Stimulated activated naive CD4-positive, alpha-beta T cell (primary cell): Measurements from ENCODE around the gene ITPKB.

Experiments used
- DNase-seq, 6 experiments: peaks; one replicate each; lab custom pipeline; 2025; lab: John Stamatoyannopoulos, UW

The ITPKB gene

DNA sequence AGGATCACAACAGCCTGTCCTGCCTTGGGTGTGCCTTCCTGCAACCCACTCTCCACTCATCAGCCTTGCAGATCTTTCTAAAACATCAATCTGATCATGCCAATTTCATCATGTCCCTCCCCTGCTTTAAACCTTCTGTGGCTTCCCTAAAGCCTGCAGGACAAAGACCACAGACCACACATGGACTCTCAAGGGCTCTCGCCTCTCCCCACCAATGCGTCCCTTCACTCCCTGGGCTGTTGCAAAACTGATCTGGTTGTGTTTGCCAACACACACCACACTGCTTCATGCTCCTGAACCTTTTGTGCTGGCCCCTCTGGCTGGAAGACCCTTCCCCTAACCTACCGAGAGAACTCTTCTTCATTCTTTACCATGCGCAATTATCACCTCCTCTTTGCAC is 72.4 kb downstream of the ITPKB start:
- no peak for DNase-seq

DNA sequence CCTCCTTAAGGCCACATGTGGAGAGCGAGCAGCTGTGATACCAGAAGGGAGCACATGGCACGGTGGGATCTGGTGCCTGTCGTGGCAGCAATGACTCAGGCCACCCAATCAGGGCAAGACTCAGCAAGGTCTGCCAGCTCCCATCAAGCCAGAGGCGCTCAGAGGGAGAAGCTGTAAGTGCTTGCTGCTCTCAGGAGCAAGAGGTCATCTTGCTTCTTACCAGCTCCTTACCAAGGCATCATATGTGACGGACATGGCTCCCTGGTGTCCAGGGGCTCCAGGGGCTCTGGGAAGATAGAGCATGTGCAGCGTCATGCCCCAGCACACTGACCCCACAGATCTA is 72.9 kb downstream of the ITPKB start:
- no peak for DNase-seq

DNA sequence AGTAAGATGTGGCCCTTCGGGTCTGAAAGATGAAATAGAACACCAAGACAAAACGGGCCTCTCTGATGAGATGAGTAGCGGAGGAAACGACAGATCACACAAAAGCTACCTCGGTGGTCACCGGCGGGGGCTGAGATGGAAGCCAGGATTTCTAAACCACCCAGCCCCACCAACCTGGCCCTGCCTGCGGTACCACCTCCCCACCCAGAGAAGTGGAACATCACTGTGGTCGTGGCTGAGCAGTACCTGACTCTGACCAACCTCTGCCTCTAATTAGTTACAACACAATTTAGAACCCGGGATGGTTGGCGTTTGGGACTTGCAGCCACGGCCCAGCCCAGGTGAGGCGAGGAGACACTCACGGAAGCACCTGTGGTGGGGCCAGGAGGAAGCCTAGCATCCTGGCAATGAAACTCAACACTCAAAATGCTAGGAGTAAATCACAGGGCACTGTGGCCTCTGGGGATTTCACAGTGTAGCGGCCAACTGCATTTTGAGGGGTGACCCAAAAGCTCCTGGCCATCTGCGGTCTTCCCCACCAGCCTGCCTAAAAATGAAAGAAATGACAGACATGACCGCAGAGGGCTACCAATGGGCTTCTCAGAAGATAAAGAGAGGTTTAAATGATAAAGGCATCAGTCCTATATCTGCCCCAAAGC is 73.4 kb downstream of the ITPKB start:
- DNase-seq = no peak

DNA sequence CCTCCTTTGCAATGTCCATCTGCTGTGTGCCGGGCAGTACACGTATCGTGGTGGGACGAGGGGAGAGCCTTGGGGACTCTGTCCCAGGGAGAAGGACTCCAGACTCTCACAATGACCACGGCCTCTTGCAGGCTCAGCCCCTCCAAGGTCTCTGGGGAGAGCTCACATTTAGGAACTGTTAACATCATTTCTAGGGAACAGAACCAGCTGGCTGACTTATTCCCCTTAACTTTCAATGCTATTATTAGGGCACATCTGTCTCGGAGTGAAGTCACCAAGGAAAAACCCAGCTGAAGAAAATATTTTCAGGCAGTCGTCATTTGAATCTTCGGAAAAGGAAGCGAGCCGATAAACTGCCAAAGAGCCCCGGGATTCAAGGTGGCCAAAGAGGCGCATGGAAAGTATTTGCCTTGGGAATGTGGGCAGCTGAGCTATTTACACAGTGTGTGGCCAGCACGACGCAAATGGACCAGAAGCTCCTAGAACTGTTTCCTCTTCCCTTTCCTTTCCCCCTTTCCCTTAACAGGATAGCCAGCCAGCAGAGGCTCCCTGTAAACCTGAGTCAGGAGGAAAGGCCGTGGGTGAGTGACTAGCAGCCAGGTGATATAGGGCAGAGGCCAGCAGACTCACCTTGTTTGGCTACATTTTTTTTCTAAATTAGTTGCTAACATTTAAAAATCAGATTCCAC is 74.5 kb downstream of the ITPKB start:
- DNase-seq = no peak

DNA sequence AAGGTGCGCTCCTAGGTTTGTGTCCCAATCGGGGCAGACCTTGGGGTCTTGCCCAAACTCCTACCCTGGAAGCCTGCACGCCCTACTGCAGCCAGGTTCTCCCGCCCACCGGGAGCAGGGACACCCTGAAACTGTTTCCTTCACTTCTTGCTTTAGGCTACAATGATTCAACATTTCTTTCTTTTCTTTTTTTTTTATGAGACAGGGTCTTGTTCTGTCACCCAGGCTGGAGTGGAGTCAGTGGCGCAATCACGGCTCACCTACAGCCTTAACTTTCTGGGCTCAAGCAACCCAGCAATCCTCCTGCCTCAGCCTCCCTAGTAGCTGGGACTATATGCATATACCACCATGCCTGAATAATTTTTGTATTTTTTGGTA is 75.8 kb downstream of the ITPKB start:
- DNase-seq = no peak

DNA sequence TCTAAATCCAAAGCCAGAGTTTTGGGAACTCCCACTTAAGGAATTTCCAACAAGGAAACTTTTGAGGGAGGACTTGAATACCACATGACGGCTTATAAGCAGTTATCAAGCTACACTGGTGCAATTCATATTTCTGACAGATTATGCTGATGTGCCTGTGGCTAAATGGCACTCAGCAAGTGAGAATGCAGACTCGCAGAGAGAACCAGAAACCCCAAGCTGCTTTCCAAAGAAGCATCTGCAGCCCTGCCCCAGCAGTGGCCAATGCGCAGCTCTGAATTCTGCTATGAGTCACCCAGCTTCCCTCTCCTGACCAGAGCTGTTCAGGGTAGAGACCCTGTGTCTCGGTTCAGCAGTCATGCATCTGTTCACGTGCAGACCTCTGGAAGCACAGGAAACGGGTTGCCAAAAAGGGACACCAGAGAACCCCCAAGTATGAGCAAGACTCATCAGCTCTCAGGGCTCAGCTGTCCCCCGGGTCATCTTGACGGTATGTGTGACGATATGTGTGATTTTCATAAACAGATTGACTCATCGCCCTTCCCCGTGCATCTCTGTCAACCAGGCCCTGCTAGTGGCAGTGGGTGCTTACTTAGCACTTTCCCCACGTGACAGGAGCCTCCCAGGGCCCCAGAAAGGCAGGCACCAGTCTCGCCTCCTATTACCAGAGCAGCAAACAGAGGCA is 76.3 kb downstream of the ITPKB start:
- DNase-seq = peak; percentile 57 to 81 (median 70)

DNA sequence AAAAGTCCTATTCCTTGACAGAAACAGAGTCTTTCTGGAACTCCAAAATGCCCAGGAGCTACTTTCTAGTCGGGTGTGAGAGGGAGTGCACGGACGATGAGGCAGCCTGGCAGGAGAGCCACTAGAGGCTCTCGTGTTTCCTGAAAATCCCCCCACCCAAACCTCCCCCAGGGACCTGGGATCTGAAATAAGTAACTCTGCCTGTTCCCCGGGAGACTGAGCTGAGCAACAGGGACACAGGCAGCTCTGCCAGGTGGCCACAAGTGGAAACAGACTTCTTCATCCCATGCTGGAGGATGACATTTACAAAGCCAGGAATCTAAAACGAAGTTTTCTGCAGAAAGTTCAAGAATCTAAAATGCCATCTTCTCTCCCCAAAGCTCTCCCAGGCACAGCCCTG is 77.1 kb downstream of the ITPKB start:
- no peak for DNase-seq

DNA sequence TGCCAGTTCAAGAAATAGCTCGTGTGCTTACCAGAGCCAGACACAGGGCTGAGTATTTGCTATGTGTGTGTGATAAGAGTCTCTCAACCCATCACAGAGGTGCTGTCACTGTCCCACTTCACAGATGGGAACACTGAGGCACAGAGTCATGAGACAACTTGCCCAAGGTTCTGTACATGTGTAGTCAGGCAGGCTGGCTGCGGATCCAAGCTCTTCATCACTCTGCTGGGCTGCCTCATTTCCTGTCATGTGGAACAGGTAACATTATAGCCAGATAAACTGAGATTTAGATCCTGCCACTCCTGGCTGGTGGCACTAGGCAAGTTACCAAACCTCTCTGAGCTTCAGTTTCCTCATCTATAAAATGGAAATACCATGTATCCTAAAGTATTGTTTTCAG is 77.8 kb downstream of the ITPKB start:
- peak in 2 of 6 experiments; percentile 17 to 18 for DNase-seq

DNA sequence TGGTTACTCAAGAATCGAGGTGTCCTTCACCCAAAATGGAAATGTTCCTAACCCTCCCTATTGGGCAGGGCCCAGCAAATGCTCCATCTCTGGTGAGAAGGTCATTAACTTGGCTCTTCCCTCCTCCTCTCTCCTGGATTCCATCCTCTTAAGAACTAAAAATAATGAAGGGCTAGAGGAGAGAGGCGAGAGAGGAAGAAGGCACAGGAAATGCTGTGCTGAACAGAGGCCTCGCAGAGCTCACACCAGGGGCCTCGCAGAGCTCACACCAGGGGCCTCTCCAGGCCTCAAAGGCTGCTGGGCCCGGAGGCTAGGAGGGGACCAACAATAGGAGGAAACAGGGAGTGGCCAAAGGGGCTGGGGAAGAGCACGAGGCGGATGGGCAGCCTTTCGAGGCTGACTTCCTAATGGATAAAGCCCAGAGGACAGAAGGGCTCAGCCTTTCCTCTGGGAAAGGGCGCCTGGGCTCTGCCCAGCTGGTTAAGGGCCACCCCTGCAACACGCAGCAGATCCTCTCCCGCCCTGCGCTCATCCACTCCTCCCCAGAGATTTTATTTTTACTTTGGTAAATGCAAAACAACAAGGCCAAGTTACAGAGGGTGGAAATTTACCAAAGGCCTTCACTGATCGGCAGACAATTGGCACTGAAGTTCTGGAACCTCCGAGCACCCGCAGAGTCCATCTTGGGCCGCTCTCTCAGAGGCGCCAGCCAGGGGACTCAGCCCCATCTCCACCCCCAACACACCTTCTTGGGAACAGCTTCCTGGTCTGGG is 78.5 kb downstream of the ITPKB start:
- no peak for DNase-seq

DNA sequence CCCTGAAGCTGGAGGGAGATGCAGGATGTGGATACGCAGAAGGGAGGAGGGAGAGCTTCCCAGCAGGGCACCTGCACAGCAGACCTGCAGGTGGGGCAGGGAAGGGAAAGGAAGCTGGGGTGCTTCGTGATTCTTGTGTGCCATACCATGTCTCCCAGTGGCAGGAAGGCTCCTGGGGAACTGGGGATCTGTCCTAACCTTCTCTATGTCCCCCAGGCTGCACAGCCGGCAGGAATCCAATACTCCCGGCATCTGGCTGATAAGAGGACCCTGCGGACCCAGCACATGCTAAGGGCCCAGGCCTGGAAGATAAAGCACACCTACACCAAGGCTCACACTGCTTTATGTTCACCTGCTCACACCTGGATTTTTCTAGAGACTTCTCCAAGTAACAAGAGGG is 79.4 kb downstream of the ITPKB start:
- DNase-seq = no peak

DNA sequence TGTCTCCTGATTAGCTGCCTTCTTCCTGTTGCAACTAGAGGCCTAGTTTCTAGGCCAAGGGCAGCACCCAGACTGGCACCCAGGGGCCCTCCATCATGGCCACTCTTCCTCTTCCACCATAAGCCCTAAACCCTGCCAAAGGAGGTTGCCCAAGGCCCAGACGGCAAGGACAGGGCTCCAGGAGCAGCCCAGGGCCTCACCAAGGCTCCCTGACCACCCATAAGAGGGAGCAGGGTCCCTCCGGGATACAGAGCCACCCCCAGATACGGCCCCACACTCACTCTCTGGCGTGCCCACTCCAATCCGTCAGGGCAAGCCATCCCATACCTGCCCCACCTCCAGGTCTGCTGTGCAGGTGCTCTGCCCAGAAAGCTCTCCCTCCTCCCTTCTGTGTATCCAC is 79.9 kb downstream of the ITPKB start:
- DNase-seq = no peak

DNA sequence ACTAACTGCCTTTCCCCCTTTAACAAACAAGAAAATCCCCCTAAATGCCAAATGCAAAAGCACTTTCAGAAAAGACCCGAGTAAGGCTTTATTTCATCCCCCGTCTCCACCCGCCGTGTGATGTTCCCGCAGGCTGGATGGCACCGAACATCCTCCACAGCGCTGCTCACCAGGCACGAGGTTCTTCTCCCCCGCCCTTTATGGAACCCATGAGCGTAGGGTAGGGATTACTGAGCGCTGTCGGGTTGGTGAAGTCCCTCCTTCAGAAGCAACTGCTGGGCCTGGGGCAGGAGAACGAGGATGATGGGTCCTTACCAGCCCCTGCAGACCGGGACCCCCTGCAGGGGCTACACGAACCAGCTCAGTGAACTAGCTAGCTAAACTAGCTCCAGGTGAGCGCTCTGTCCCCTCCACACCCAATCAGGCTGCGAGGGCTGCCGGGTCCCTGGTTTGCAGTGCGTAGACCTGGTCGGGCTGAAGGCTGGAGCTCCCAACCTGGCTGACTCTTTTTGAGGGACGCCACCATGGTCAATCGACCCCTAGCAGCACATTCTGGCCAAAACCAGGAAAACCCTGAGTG is 80.4 kb downstream of the ITPKB start:
- DNase-seq = no peak

DNA sequence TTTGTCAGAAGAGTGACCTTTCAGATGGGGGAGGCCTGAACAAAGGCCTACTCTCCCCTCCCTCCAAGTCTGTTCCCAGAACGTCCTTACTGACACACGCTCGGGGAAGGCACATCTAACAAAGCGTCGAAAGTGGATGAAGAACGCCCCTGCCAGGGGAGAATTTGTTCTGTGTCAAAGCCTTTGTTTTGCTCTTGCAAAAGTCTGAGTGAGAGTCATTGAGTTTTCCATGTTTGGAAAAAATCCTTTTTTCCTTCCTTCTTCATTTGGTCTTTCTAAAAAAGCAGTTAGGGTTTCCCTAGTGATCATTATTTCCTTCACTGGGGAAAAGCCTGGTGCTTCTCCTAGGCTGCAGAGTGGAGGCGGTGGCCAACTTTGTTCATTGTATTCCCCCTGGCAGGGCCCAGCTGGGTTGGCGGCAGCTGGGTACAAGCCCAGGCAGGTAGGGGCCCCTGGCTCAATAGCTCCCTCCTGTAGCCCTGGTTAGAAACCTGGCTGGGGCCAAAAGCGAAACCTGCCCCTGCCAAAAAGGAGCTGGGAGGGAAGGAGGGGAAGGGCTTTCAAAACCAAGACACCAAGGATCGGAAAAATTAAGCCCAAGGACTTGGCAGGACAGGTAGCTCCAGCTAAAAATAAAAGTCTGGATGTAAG is 81.1 kb downstream of the ITPKB start:
- no peak for DNase-seq

DNA sequence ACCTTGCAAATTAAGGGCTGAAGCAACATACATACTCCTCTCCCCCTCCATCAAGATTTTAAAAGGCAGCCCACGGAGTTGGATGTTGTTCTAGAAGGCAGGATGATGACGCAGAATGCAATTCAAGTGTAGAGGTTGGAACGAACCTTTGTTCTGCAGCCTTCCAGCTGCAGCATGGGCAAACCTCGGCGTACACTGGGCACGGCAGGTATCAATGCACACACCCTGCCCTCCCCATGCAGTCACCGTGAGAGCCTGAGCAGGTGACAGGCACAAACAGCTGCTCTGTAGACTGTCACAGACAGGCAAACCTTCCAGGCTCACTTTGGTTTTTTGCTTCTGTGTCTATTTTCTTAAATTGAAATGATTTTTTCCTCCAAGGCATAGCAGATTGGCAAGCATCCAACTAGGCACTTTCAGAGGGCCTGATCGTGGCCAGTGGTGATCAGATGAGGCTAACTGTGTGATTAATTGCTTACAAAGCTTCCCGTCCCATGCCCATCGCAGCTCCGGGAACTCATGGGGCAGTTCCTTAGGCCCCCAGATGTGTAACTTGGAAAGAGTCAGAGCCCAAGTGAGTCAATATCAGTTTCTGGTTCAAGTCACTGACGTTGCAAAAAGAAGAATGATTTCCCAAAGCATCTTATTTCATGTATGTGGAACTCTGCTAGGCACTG is 82.3 kb downstream of the ITPKB start:
- DNase-seq = peak; percentile 56 to 86 (median 76)

DNA sequence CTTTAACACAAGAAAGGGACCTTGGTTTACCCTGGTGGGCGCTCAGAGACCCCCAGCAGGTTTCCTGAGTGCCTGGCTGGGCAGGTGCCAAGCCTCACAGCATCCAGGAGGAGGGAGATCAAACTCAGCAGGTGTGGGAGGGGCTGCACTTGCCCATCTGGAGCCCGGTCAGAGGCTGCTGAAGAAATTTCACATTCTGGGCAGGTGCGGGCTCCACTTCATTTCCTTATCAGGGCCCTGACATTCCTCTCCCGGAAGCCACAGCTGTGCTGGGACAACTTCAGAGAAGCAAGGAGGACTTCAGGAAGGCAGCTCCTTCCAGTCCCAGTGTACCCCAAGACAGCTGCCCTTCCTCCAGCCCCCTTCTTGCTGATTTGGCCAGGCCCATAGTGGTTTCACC is 82.9 kb downstream of the ITPKB start:
- no peak for DNase-seq

DNA sequence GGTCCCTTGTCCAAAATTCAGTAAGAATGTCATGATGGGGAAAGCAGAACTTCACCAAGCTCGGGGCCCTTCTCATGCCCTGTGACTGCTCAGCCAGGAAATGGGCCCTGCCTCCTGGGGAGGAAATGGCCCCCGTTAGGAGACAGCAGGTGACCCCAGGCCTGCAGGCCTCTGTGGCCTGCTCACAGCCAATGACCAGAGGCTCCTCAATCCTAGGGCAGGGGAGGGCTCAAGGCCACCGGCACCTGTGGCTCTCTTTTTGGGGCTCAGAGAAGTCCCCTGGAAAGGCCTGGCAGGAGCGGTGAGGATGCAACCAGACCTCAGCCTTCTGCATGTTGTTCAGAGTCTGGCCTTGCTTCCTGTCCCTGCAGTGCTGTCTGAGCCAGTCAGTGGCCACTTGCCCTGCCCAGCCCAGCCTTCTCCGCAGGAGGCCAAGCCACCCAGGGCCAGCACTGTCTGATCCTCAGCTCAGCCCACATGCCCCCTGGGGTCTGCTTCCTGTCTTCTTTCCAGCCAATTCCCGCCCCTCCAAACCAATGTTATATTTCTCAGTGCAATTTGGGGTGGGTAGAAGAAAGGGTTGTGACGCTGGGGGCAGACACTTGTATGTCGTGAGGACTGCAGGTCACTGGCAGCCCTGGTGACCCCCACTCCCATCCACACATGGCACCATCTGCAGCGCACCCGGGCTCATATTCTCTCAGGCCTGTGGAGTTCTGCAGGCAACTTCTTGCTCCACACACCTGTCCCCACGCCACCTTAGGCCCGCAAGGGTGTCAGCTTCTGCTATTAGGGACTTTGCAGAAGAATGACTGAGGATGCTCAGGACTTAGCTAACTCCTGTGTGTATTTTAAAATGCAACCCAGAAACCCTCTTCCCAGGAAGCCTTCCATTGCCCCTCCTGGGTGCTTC is 83.6 kb downstream of the ITPKB start:
- no peak for DNase-seq

DNA sequence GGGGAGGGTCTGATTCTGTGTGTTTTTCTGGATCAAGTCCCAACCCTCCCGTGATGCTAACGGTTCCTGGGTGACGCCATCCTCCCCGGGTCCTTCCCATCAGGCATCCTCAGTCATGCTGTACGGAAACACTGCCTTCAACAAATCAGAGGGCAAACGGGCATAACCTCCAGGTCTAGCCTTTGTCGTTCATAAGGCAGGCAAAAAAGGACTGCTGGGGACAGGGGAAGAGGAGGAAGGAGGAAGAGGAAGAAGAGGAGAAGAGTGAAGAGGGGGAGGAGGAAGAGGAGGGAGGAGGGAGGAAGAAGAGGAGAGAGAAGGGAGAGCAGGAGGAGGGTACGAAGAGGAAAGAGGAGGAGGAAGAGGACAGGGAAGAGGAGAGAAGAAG is 84.4 kb downstream of the ITPKB start:
- DNase-seq = no peak

DNA sequence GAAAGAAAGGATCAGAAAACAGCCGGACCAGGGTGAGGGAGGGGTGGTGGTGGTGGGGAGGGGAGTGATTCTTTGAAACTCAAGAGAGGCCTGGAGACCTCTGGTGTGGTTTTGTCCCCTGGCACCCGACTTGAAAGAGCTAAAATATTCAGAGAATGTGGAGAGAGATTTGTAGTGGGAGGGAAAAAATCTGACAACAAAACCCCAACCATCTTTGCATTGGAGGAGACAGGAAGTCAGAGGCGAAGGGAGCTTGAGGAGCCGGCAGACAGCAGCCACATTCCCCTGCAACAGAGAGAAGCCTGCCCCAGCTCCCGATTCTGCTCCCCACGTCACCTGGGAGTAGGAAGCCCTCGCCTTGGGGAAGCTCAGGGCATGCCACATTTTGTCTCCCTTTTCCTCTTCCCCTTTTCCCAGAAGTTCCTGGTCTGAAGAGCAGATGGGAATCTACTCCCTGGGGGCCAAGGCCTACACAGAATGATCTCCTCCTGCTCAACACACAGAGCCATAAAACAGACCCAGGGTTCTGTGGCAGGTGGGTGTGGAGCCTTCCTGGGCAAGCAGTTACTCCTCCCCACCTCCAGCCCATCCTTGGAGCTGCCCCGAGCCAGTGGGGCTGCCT is 84.9 kb downstream of the ITPKB start:
- peak in 1 of 6 experiments; percentile 35 for DNase-seq

DNA sequence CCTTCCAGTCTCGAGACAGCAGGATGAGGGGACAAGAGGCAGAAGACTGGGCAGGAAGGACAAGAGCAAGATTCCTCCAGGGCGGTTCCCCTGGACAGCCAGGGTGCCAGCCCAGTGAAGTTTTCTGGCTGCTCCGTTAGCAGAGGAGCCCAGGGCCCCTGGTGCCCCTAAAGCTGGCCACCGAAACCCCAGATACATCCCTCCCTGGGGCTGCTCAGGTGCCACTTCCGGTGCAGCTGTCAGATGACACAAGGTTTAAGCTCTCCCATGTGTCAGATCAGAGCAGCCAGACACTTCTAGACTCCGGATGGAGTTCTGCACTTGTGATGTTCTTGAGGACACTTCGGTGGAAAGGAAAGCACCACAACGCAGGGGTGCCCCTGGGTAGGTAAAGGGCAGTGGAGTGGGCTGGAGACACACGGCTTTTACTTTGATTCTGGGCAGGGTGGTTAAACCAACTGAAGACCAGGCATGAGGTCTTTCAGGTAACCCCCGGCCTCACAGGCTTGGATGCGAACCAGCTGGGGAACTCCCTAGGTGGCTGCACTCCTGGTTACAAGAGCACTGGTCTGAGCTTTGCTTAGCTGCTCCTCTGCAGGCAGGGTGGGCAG is 85.7 kb downstream of the ITPKB start:
- peak; percentile 44 to 77 (median 70) for DNase-seq
